ENCODE measurements around the gene ZNF700. TPM values are rescaled to one million over a fixed set of nuclear protein-coding genes. Genes with fewer than 3 reads are reported as not detected.
A peak's percentile ranks its signal among the peaks of the same experiment; 100 is the strongest.
"Not testable (repeated sequence)": the region's sequence is repeated elsewhere in the genome, so short reads cannot be mapped to it uniquely, and the experiment has no call there.

Gene ZNF700
- total RNA-seq, 2 donors from 2014 or later = 4.7 to 5.6 TPM

DNA sequence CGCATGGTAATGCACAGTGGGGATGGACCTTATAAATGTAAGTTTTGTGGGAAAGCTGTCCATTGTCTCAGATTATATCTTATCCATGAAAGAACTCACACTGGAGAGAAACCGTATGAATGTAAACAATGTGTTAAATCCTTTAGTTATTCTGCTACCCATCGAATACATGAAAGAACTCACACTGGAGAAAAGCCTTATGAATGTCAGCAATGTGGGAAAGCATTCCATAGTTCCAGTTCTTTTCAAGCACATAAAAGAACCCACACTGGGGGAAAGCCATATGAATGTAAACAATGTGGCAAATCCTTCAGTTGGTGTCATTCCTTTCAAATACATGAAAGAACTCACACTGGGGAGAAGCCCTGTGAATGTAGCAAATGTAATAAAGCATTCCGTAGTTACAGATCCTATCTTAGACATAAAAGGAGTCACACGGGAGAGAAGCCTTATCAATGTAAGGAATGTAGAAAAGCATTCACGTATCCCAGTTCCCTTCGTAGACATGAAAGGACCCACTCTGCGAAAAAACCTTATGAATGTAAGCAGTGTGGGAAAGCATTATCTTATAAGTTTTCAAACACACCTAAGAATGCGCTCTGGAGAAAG, 53.7 kb downstream of the ZNF700 start:
- DNase-seq (no peak), ATAC-seq (no peak)
- intact Hi-C loops (cut with DNase I) = no loop called here

DNA sequence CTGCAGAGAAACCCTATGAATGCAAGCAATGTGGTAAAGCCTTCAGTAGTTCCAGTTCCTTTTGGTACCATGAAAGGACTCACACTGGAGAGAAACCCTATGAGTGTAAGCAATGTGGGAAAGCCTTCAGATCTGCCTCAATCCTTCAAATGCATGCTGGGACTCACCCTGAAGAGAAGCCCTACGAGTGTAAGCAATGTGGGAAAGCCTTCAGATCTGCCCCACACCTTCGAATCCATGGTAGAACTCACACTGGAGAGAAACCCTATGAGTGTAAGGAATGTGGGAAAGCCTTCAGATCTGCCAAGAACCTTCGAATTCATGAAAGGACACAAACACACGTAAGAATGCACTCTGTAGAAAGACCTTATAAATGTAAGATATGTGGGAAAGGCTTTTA, 54.6 kb downstream of the ZNF700 start:
- DNase-seq (no peak), ATAC-seq (no peak)
- intact Hi-C loops (cut with DNase I) = no loop called here

DNA sequence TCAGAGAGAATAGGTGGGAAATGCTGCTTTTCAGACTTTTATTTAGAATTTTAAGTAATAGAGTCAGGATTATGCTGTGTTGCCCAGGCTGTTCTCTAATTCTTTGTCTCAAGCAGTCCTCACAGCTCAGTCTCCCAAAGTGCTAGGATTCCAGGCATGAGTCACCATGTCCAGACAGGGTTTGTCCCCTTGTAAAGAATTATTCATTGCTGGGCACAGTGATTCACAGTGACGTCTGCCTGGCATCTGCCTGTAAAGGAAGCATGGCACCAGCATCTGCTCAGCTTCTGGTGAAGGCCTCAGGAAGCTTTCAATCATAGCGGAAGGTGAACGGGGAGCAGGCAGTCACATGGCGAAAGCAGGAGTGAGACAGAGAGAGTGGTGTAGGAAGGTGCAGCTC, 57.6 kb downstream of the ZNF700 start:
- ATAC-seq = no peak
- no peak for DNase-seq
- intact Hi-C loops (cut with DNase I) = loop anchor here in 1 of 2 donors (10.0 kb wide), 1 partner anchor 98 kb away; the partner anchor contains the start of gene ZNF69

DNA sequence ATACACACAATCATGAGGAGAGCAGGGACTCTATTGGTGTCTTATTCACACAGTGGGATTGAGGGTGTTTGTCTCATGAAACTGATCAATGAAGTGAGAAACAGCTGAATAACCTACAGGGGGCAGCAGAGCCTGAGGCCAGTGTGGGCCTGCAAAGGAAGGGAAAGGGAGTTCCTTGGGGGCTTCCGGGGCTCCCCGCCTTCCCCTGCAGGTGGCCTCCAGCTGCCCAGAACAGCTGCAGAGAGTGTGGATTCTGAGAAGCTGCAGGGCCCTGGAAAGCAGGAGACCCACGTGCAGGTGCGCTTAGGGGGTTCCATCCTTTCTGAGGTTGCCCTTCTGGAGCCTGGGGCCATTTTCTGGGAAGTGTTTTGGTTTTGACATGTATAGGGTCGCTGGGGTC, 60.1 kb downstream of the ZNF700 start:
- no peak for DNase-seq
- intact Hi-C loops (cut with DNase I) = loop anchor here in 1 of 2 donors (10.0 kb wide), 1 partner anchor 100 kb away; the partner anchor contains the start of gene ZNF69
- no peak for ATAC-seq

DNA sequence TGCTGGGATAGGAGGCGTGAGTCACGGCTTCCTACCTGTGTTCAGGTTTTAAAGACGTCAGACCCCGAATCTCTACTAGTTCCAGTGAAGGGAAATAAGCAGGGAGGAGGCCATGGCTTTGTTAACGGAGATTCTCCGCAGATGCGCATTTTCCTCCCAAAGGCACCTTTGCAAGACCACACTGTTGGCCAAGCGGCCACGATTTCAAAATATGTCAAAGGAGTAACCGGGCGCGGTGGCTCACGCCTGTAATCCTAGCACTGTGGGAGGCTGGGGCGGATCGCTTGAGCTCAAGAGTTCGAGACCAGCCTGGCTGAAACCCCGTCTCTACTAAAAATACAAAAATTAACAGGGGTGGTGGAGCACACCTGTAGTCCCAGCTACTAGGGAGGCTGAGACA, 61.8 kb downstream of the ZNF700 start:
- DNase-seq = no peak
- intact Hi-C loops (cut with DNase I) = loop anchor here (1.0 to 10.0 kb wide), 2 partner anchors 22 to 102 kb away; partner anchors contain the start of gene ZNF69 (in 1 of the 2)

DNA sequence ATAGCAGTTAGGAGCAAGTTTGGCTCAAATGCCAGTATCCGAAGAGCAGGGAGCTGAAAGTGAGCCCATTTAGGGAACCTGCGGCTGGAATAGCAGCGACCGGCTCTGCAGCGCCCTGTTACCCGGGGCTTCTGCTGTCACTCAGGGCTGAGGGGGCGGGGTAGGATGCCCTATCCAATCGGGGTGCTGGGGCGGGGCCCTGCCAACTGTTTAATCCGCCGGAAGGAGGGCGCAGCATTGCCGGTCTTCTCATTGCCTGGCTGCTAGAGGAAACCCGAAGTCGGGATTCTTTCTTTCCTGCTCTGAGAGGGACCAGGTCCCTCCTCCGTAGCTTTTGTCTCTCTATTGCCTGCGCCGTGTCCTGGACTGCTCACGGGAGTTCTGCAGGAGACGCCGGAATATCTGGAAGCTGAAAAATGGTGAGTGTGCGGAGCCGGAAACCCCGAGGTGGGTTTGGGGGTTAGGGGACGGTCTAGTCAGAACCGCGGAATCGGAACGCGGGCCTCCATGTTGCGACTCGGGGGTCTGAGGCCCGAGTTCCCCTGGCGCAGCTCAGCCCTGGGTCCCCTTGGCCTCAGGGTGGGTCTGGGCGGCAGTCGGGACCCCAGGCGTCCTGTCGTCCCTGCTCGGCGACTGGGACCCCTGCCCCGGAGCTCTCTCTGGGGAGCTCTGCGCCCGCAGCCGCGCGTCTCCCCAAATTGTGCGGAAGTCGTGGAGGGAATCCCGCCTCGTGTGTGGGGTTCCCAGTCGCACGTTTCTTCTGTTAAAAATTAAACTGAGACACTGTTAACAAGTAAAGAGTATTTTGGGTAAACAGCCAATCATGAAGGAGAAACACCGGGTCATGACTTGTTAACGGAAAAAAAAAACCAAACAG, 62.7 kb downstream of the ZNF700 start:
- intact Hi-C loops (cut with DNase I) = loop anchor here (1.0 to 10.0 kb wide), 5 partner anchors 23 to 191 kb away; partner anchors contain the start of gene ZNF69 (in 1 of the 2)
- peak; percentile 99 for DNase-seq
- peak; percentile 100 for ATAC-seq

More for the DNA sequence above, 61.8 kb downstream of the ZNF700 start:
- no peak for ATAC-seq

DNA sequence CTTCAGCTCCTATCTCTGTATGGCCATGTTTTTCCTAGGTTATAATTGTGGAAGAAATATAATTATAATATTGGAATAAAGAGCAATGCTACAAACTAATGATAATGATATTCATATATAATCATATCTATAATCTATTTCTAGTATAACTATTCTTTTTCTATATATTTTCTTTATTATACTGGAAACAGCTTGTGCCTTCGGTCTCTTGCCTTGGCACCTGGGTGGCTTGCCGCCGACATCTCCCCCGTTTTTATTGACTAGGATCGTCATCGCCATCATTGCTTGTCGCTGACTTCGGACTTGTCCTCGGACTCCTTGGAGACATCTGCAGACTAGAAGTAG, 64.2 kb downstream of the ZNF700 start:
- DNase-seq (no peak), ATAC-seq (no peak)
- intact Hi-C loops (cut with DNase I) = loop anchor here (2.0 to 10.0 kb wide), 4 partner anchors 66 to 192 kb away; partner anchors contain the start of gene ZNF69 (in 1 of the 2)

DNA sequence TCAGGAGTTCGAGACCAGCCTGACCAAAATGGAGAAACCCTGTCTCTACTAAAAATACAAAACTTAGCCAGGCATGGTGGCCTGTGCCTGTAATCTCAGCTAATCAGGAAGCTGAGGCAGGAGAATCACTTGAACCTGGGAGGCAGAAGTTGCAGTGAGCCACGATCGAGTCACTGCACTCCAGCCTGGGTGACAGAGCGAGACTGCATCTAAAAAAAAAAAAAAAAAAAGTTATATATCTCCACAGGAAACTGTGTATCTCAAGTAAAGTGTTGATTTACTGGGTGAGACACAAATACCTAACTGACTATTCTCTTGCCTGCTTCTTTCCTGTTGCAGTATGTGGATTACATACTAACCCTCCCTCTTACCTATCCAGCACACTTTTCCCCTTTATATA, 67.0 kb downstream of the ZNF700 start:
- DNase-seq; intact Hi-C loops (cut with DNase I); ATAC-seq: not testable (repeated sequence)

DNA sequence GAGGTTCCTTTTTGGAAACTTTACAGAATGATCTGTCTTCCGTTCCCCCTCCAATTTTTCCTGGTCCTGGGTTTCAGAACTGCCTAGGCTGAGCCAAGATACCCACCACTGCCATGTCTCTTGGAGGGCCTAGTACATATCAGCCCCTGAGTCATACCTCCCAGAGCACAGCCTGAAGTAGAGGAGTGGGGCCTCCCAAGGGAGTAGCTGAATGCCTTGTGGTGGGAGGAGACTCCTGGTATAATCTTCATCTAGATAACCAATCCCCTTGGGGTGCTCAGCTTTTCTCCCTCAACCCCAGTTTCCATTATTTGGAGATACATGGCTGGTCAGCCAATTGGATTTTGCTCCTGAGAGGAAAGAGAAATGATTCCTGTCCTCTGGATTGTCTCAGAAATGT, 70.3 kb downstream of the ZNF700 start:
- ATAC-seq (peak in 1 of 2 donors; percentile 41), DNase-seq (no peak)
- intact Hi-C loops (cut with DNase I) = no loop called here

Other genes with a start within 250 kb of the ZNF700 start
- gene ZNF823, start 186.2 kb upstream of the ZNF700 start, total RNA-seq = 1 to 10 TPM; 3.5 to 4.5 TPM
- 1 to 10 TPM; 4.2 to 4.6 TPM for gene ZNF441, start 158.1 kb upstream of the ZNF700 start, total RNA-seq
- gene ZNF491, start 126.6 kb upstream of the ZNF700 start, total RNA-seq = 1 to 10 TPM; 1.6 to 2.2 TPM
- 1 to 10 TPM; 5.4 to 6.3 TPM for gene ZNF440, start 110.8 kb upstream of the ZNF700 start, total RNA-seq
- gene ZNF439, start 76.4 kb upstream of the ZNF700 start, total RNA-seq = 1 to 10 TPM; 4.1 to 4.2 TPM
- 1 to 10 TPM; 4.4 to 4.5 TPM for gene ZNF69, start 37.3 kb upstream of the ZNF700 start, total RNA-seq
- 1 to 10 TPM; 1.5 to 3.4 TPM for gene ZNF763, start 39.9 kb downstream of the ZNF700 start, total RNA-seq
- gene ZNF433, start 110.6 kb downstream of the ZNF700 start, total RNA-seq = 1 to 10 TPM; 2.9 to 4.0 TPM
- gene ZNF878, start 127.9 kb downstream of the ZNF700 start, total RNA-seq = under 1 TPM; 0.29 to 0.73 TPM
- 10 to 100 TPM; 10.5 to 11.6 TPM for gene ZNF844, start 139.6 kb downstream of the ZNF700 start, total RNA-seq
- gene ZNF20, start 215.2 kb downstream of the ZNF700 start, total RNA-seq = 1 to 10 TPM in 1 of 2 donors, under 1 TPM in 1; 0.89 to 1.1 TPM
- 1 to 10 TPM; 3.3 to 4.2 TPM for gene ZNF625, start 231.6 kb downstream of the ZNF700 start, total RNA-seq
- gene ZNF136, start 238.0 kb downstream of the ZNF700 start, total RNA-seq = 1 to 10 TPM; 5.0 to 6.5 TPM

All from left cardiac atrium (tissue), 4 donors.